Activated naive CD8-positive, alpha-beta T cell treated with anti-CD3 and anti-CD28 coated beads, Interleukin-2, amount 50 U/mL, for 24 hours (primary cell): ENCODE data around the gene NGRN.

ENCODE experiments used
- ATAC-seq: fragments of 150-1000 bp; cut with Tn5 transposase; one replicate; pipeline ENCODE4 v1.10.0; 2021
- DNase-seq: peaks from one replicate; pipeline ENCODE4 v3.0.0; 2021
- H3K27ac Mint-ChIP-seq: one replicate; pipeline ENCODE4 v1.8.0; 2021; ENCODE audit warnings: mild to moderate bottlenecking, mixed read lengths
- H3K27me3 Mint-ChIP-seq: one replicate; pipeline ENCODE4 v1.8.0; 2021; ENCODE audit warnings: mixed read lengths
- H3K36me3 Mint-ChIP-seq: one replicate; pipeline ENCODE4 v1.8.0; 2021; ENCODE audit warnings: low read depth, mixed read lengths
- H3K4me1 Mint-ChIP-seq: one replicate; pipeline ENCODE4 v1.8.0; 2021; ENCODE audit warnings: mixed read lengths
- H3K4me3 Mint-ChIP-seq: one replicate; pipeline ENCODE4 v1.8.0; 2021; ENCODE audit warnings: mild to moderate bottlenecking, moderate library complexity, mixed read lengths
- H3K9me3 Mint-ChIP-seq: one replicate; pipeline ENCODE4 v1.8.0; 2021; ENCODE audit warnings: mixed read lengths

Gene NGRN, protein sequence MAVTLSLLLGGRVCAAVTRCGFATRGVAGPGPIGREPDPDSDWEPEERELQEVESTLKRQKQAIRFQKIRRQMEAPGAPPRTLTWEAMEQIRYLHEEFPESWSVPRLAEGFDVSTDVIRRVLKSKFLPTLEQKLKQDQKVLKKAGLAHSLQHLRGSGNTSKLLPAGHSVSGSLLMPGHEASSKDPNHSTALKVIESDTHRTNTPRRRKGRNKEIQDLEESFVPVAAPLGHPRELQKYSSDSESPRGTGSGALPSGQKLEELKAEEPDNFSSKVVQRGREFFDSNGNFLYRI

DNA sequence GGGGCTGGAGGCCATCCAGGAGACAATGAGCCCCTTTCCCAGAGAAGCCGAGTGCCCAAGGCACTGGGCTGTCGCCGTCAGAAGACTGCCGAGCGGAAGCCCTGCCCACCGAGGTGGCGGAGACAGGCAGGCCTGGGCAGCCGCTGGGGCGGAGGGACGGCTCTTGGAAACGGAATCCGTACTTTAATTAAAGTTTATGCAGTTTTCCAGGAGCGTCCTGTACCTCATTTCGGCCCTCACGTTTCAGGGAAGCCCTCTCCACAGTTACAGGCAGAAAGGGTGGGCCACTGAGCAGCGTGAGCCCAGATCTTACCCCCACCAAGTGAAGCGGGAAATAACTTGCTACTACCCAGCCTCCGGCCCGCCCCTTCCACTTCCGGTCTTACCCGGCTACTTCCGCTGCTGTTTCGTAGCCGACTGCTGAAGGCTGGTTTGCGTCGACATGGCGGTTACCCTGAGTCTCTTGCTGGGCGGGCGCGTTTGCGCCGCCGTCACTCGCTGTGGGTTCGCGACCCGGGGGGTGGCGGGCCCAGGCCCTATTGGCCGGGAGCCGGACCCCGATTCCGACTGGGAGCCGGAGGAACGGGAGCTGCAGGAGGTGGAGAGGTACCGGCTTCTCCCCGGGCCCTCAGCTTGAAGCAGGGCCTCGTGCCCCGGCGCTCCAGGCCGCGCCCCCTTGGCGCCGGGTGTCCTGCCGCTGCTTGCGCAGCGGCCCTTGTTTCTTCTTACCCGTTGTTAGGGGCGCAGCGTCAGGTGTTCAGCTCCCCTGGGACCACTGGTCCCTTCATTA, at the start of gene NGRN:
NGRN (plus strand) TSS at position 402 of the 790 bp plus-strand sequence; CDS start at position 443, 41 bp downstream.
- Mint-ChIP-seq H3K9me3 (no peaks in the 10 kb centered on the region), H3K27me3 (no peaks in the 10 kb centered on the region), H3K4me3 (peak within 1 kb of the TSS; percentile 95), H3K27ac (peak within 1 kb of the TSS; percentile 98), H3K4me1 (peaks cover 43% of the 10 kb centered on the region), H3K36me3 (peaks cover 30% of the 10 kb centered on the region)
- DNase-seq (peak; percentile 93), ATAC-seq (peak; percentile 93)

DNA sequence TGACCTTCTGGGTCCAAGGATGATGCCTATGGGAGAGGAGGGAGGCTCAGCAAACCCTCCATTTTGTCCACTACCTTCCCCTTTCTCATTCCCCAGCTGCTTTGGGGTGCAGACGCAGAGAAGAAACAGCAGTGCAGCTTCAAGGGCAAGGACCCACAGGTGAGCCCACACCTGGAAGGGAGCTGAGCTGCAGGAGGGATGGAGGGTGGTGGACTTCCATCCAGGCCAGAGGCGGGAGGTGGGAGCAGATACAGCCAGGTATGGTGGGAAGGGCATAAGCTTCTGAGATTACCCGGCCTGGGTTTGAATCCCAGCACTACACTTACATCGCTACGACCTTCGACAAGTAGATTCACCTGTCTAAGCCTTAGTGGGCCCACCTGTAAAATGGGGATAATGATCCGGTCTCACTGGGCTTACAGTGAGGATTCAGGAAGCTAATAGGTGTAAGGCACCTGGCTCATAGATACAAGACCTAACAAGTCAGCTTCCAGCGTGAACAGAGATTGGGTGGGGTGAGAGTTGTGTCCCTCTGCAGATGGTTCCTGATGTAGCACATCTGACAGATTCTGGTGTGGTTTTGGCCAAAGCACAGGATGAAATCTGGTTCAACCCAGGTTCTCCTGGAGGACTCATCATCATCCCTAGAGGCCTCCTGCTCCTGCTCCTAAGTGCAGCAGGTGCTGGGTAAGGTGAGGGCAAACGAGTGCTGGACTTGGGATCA, 47.6 kb upstream of the NGRN start:
- Mint-ChIP-seq H3K27me3 (no peaks in the 10 kb centered on the region), H3K9me3 (no peaks in the 10 kb centered on the region), H3K4me1 (peaks cover 30% of the 10 kb centered on the region), H3K4me3 (no peak overlapping the region), H3K36me3 (peaks cover 3% of the 10 kb centered on the region), H3K27ac (no peak overlapping the region)
- DNase-seq (no peak), ATAC-seq (no peak)

DNA sequence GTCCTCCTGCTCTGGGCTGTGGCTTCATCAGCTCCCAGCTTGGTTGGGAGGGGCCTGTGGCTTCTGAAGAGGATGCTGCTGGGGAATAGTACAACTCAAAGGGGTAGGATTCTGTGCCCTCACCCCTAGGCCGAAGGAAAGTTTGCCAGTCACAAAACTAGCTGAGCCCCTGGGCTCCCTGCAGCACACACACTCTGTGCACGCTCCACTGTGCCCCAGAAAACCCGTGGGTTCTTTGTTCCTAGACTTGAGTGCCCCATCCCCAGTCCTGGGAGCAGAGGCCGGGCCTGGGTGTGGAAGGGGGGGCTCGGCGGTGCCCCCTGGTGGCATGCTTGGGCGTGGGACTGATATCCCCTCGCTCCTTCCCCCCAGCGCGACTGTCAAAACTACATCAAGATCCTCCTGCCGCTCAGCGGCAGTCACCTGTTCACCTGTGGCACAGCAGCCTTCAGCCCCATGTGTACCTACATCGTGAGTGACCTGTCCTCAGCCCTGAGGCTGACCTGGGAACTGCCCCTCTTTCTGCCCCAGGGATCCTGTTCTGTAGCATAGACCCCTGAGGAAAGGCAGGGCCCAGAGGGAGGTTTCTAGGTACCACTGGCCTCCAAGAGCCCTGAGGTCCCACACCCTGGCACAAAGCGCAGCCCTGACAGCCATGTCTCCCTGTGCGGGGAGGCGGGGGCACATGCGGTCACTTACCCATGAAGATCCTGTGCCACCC, 45.9 kb upstream of the NGRN start:
- peak; percentile 73 for DNase-seq
- no peak overlapping the region for H3K27ac Mint-ChIP-seq
- H3K9me3 Mint-ChIP-seq, result no peaks in the 10 kb centered on the region
- peak; percentile 76 for ATAC-seq
- H3K36me3 Mint-ChIP-seq, result peaks cover 3% of the 10 kb centered on the region
- H3K4me1 Mint-ChIP-seq, result peaks cover 18% of the 10 kb centered on the region
- no peak overlapping the region for H3K4me3 Mint-ChIP-seq
- no peaks in the 10 kb centered on the region for H3K27me3 Mint-ChIP-seq

DNA sequence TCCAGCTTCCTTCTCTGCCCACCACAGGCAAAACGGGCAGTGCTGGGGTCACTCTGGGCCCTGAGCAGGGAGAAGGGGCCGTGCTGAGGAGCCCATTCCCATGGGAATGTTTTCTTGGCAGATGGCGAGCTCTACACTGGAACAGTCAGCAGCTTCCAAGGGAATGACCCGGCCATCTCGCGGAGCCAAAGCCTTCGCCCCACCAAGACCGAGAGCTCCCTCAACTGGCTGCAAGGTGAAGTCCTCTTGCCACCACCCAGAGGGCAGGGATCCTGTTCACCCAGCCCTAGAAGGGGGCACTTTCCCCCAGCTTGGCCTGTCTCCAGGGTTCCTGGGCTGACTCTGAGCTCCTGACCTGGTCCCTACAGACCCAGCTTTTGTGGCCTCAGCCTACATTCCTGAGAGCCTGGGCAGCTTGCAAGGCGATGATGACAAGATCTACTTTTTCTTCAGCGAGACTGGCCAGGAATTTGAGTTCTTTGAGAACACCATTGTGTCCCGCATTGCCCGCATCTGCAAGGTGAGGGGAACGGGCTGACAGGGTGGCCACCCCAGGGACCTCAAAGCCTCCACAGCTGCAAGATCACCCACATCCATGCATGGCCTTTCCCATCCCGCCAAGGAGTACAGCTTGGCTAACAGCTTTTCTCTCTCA, 44.1 kb upstream of the NGRN start:
- ATAC-seq (no peak), DNase-seq (peak; percentile 48)
- Mint-ChIP-seq H3K36me3 (peaks cover 1% of the 10 kb centered on the region), H3K4me3 (no peak overlapping the region), H3K9me3 (no peaks in the 10 kb centered on the region), H3K27me3 (no peaks in the 10 kb centered on the region), H3K27ac (no peak overlapping the region), H3K4me1 (peaks cover 16% of the 10 kb centered on the region)

DNA sequence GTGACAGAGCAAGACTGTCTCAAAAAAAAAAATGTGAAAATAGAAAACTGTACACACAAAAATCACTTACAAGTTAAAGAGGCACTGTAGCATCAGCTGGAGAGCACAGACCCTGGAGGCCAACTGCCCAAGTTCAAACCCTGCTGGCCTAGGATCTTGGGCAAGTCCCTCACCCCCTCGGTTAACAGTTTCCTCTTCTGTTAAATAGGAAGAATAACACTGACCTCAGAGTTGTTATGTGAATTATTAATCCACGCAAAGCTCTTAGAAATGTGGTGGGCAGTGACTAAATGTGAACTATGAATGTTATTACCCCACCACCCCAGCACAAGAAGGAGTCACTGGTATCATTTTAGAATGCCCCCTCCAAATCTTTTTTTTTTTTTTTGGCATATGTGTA, 42.9 kb upstream of the NGRN start:
- H3K4me1 Mint-ChIP-seq, result peaks cover 11% of the 10 kb centered on the region
- DNase-seq (no peak), ATAC-seq (no peak)
- H3K27me3 Mint-ChIP-seq, result no peaks in the 10 kb centered on the region
- no peak overlapping the region for H3K27ac Mint-ChIP-seq
- H3K36me3 Mint-ChIP-seq, result peaks cover 1% of the 10 kb centered on the region
- no peak overlapping the region for H3K4me3 Mint-ChIP-seq
- no peaks in the 10 kb centered on the region for H3K9me3 Mint-ChIP-seq

DNA sequence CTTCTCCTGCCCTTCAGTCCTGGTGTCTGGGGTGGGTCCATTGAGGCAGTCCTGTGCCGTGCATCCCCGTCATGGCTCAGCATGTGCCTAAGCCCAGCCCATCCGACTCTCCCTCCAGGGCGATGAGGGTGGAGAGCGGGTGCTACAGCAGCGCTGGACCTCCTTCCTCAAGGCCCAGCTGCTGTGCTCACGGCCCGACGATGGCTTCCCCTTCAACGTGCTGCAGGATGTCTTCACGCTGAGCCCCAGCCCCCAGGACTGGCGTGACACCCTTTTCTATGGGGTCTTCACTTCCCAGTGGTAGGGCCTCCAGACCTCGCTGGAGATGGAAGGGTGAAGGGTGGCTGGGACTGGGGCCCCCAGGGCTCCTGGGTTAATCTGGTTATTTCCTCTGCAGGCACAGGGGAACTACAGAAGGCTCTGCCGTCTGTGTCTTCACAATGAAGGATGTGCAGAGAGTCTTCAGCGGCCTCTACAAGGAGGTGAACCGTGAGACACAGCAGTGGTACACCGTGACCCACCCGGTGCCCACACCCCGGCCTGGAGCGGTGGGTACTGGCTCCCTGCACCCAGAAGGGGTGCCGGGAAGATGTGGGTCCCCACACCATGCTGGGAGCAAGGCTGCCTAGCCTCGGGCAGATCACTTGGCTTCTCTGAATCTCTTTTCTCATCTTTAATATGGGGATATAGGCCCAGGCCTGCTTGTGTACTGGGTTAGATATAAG, 41.9 kb upstream of the NGRN start:
- H3K4me3 Mint-ChIP-seq, result no peak overlapping the region
- no peak for DNase-seq
- peaks cover 10% of the 10 kb centered on the region for H3K4me1 Mint-ChIP-seq
- H3K27me3 Mint-ChIP-seq, result no peaks in the 10 kb centered on the region
- ATAC-seq, result no peak
- peaks cover 2% of the 10 kb centered on the region for H3K36me3 Mint-ChIP-seq
- no peak overlapping the region for H3K27ac Mint-ChIP-seq
- H3K9me3 Mint-ChIP-seq, result no peaks in the 10 kb centered on the region

DNA sequence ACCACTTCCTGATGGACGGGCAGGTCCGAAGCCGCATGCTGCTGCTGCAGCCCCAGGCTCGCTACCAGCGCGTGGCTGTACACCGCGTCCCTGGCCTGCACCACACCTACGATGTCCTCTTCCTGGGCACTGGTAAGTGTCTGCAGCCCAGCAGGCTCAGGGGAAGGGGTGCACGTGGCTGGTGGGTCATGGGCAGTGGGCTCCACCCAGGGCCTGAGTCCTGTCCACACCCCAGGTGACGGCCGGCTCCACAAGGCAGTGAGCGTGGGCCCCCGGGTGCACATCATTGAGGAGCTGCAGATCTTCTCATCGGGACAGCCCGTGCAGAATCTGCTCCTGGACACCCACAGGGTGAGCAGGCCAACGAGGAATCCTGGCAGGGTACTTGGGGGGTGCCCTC, 40.4 kb upstream of the NGRN start:
- Mint-ChIP-seq H3K27me3 (no peaks in the 10 kb centered on the region), H3K9me3 (no peaks in the 10 kb centered on the region), H3K27ac (no peak overlapping the region), H3K4me3 (no peak overlapping the region), H3K36me3 (peaks cover 13% of the 10 kb centered on the region), H3K4me1 (peaks cover 10% of the 10 kb centered on the region)
- no peak for DNase-seq
- ATAC-seq, result no peak

DNA sequence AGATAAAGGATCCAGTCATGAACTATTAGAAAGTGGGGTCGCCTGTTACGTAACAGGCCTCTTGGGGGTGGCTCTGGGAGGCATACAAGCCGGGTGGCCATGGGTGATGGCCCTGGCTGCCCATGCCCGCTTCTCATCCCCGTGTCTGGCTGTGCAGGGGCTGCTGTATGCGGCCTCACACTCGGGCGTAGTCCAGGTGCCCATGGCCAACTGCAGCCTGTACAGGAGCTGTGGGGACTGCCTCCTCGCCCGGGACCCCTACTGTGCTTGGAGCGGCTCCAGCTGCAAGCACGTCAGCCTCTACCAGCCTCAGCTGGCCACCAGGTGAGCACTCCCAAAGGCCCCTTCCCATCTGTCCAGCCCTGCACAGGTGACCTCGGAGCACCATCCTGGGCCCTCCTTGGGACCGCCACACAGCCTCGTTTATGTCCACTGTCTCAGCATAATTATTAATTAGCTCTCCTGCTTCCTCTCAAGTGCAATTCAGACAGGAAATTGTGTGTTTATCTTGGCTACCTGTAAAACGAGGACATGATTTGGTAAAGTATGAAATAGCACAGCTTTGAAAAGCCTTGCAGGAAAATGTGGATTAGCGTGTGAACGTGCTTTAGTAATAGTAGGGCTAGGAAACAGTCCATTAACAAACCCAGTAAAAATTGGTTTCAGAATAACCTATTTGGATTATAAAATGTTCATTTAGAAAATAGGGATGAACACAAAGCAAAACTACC, 39.8 kb upstream of the NGRN start:
- Mint-ChIP-seq H3K27ac (no peak overlapping the region), H3K27me3 (no peaks in the 10 kb centered on the region), H3K9me3 (no peaks in the 10 kb centered on the region), H3K4me3 (no peak overlapping the region), H3K36me3 (peaks cover 15% of the 10 kb centered on the region), H3K4me1 (peaks cover 14% of the 10 kb centered on the region)
- DNase-seq (no peak), ATAC-seq (no peak)

DNA sequence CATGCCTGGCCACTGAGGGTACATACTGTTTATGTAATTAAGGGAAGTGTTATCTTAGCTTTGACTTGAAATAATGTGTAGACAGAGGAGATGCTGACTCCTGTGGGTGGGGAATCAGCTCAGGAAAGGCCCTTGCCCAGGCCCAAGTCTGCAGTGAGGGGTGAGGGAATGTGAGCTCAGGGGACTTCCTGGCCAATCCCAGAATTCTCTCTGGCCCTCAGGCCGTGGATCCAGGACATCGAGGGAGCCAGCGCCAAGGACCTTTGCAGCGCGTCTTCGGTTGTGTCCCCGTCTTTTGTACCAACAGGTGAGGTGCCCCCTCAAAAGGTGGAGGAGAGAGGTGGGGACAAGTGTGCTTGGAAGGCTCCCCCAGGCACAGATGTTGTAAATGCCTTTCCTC, 38.1 kb upstream of the NGRN start:
- DNase-seq (no peak), ATAC-seq (no peak)
- H3K36me3 Mint-ChIP-seq, result peaks cover 24% of the 10 kb centered on the region
- no peaks in the 10 kb centered on the region for H3K27me3 Mint-ChIP-seq
- H3K4me3 Mint-ChIP-seq, result no peak overlapping the region
- H3K27ac Mint-ChIP-seq, result no peak overlapping the region
- H3K4me1 Mint-ChIP-seq, result peaks cover 29% of the 10 kb centered on the region
- no peaks in the 10 kb centered on the region for H3K9me3 Mint-ChIP-seq

DNA sequence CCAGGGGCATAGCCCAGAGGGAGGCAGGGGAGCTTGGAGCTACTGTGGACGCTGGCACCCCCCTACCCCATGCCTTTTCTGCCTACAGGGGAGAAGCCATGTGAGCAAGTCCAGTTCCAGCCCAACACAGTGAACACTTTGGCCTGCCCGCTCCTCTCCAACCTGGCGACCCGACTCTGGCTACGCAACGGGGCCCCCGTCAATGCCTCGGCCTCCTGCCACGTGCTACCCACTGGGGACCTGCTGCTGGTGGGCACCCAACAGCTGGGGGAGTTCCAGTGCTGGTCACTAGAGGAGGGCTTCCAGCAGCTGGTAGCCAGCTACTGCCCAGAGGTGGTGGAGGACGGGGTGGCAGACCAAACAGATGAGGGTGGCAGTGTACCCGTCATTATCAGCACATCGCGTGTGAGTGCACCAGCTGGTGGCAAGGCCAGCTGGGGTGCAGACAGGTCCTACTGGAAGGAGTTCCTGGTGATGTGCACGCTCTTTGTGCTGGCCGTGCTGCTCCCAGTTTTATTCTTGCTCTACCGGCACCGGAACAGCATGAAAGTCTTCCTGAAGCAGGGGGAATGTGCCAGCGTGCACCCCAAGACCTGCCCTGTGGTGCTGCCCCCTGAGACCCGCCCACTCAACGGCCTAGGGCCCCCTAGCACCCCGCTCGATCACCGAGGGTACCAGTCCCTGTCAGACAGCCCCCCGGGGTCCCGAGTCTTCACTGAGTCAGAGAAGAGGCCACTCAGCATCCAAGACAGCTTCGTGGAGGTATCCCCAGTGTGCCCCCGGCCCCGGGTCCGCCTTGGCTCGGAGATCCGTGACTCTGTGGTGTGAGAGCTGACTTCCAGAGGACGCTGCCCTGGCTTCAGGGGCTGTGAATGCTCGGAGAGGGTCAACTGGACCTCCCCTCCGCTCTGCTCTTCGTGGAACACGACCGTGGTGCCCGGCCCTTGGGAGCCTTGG, 37.4 kb upstream of the NGRN start:
- no peaks in the 10 kb centered on the region for H3K9me3 Mint-ChIP-seq
- no peak overlapping the region for H3K4me3 Mint-ChIP-seq
- peaks cover 30% of the 10 kb centered on the region for H3K36me3 Mint-ChIP-seq
- no peaks in the 10 kb centered on the region for H3K27me3 Mint-ChIP-seq
- H3K27ac Mint-ChIP-seq, result no peak overlapping the region
- no peak for DNase-seq
- H3K4me1 Mint-ChIP-seq, result peaks cover 34% of the 10 kb centered on the region
- ATAC-seq, result no peak

DNA sequence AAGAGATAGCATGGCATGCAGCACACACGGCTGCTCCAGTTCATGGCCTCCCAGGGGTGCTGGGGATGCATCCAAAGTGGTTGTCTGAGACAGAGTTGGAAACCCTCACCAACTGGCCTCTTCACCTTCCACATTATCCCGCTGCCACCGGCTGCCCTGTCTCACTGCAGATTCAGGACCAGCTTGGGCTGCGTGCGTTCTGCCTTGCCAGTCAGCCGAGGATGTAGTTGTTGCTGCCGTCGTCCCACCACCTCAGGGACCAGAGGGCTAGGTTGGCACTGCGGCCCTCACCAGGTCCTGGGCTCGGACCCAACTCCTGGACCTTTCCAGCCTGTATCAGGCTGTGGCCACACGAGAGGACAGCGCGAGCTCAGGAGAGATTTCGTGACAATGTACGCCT, 36.5 kb upstream of the NGRN start:
- DNase-seq, result no peak
- H3K4me1 Mint-ChIP-seq, result peaks cover 34% of the 10 kb centered on the region
- no peaks in the 10 kb centered on the region for H3K9me3 Mint-ChIP-seq
- ATAC-seq, result no peak
- H3K36me3 Mint-ChIP-seq, result peaks cover 30% of the 10 kb centered on the region
- H3K27ac Mint-ChIP-seq, result no peak overlapping the region
- H3K27me3 Mint-ChIP-seq, result no peaks in the 10 kb centered on the region
- H3K4me3 Mint-ChIP-seq, result no peak overlapping the region

DNA sequence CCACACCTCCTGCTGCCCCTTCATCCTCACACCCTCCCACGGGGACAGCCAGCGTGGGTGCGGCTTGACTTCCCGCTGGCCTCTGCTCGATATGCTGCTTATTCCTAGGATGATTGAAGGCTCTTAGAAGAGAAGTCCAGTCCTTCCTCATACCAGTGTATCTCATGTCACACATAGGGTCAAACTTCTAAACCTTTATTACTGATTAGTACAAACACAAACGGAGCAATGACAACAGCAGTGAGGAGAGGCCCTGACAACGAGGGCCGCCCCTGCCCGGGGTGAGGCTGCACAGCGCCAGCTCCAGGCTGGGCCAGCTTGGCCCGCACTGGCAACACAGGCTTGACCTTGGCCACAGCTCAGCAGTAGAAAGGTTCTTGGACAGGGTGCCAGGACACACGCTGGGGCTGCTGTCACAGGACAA, 35.4 kb upstream of the NGRN start:
- ATAC-seq (no peak), DNase-seq (no peak)
- peaks cover 42% of the 10 kb centered on the region for H3K4me1 Mint-ChIP-seq
- peak overlapping the region; percentile 97 for H3K27ac Mint-ChIP-seq
- peaks cover 30% of the 10 kb centered on the region for H3K36me3 Mint-ChIP-seq
- H3K4me3 Mint-ChIP-seq, result peak overlapping the region; percentile 93
- no peaks in the 10 kb centered on the region for H3K9me3 Mint-ChIP-seq
- H3K27me3 Mint-ChIP-seq, result no peaks in the 10 kb centered on the region
